ENCODE measurements around the gene KBTBD2.
"Not testable (repeated sequence)": the region's sequence is repeated elsewhere in the genome, so short reads cannot be mapped to it uniquely, and the experiment has no call there.

KBTBD2 gene

GRCh38 chr7:32893722-32894121, 2.2 kb upstream of the KBTBD2 start:
- DNase-seq (ENCODE audit: low read depth in 1 of 2, low spot score in 1 of 2), result no peak

GRCh38 chr7:32893207-32893524, 1.6 kb upstream of the KBTBD2 start:
- DNase-seq (ENCODE audit: low read depth in 1 of 2, low spot score in 1 of 2), result no peak

GRCh38 chr7:32892521-32893206, 1.1 kb upstream of the KBTBD2 start:
- peak; percentile 5 to 30 for DNase-seq (ENCODE audit: low read depth in 1 of 2, low spot score in 1 of 2)

GRCh38 chr7:32891800-32892520, 400 bp upstream of the KBTBD2 start:
- peak; percentile 92 to 97 for DNase-seq (ENCODE audit: low read depth in 1 of 2, low spot score in 1 of 2)

GRCh38 chr7:32890793-32891042, 842 bp downstream of the KBTBD2 start:
- DNase-seq (ENCODE audit: low read depth in 1 of 2, low spot score in 1 of 2), result no peak

GRCh38 chr7:32890010-32890792, 1.4 kb downstream of the KBTBD2 start:
- no peak for DNase-seq (ENCODE audit: low read depth in 1 of 2, low spot score in 1 of 2)

GRCh38 chr7:32888505-32888904, 3.1 kb downstream of the KBTBD2 start:
- no peak for DNase-seq (ENCODE audit: low read depth in 1 of 2, low spot score in 1 of 2)

- DNase-seq (ENCODE audit: low read depth in 1 of 2, low spot score in 1 of 2), result no peak
These were observed 4.2 kb downstream of the KBTBD2 start for GRCh38 chr7:32887395-32887794.

GRCh38 chr7:32881074-32881982, 10.2 kb downstream of the KBTBD2 start:
- no peak for DNase-seq (ENCODE audit: low read depth in 1 of 2, low spot score in 1 of 2)

- DNase-seq (ENCODE audit: low read depth in 1 of 2, low spot score in 1 of 2), result no peak
These were observed 12.1 kb downstream of the KBTBD2 start for GRCh38 chr7:32879460-32879859.

GRCh38 chr7:32878023-32878422, 13.5 kb downstream of the KBTBD2 start:
- not testable (repeated sequence) for DNase-seq (ENCODE audit: low read depth in 1 of 2, low spot score in 1 of 2)

- DNase-seq (ENCODE audit: low read depth in 1 of 2, low spot score in 1 of 2), result no peak
These were observed 19.1 kb downstream of the KBTBD2 start for GRCh38 chr7:32872421-32872820.

GRCh38 chr7:32871624-32872371, 19.8 kb downstream of the KBTBD2 start:
- DNase-seq (ENCODE audit: low read depth in 1 of 2, low spot score in 1 of 2), result no peak

GRCh38 chr7:32870298-32870697, 21.3 kb downstream of the KBTBD2 start:
- no peak for DNase-seq (ENCODE audit: low read depth in 1 of 2, low spot score in 1 of 2)

- DNase-seq (ENCODE audit: low read depth in 1 of 2, low spot score in 1 of 2), result no peak
These were observed 21.8 kb downstream of the KBTBD2 start for GRCh38 chr7:32869716-32870115.

GRCh38 chr7:32868116-32868515, 23.4 kb downstream of the KBTBD2 start:
- no peak for DNase-seq (ENCODE audit: low read depth in 1 of 2, low spot score in 1 of 2)

- DNase-seq (ENCODE audit: low read depth in 1 of 2, low spot score in 1 of 2), result no peak
These were observed 26.0 kb downstream of the KBTBD2 start for GRCh38 chr7:32865448-32866030.

- DNase-seq (ENCODE audit: low read depth in 1 of 2, low spot score in 1 of 2), result not testable (repeated sequence)
These were observed 27.7 kb downstream of the KBTBD2 start for GRCh38 chr7:32863872-32864271.

GRCh38 chr7:32860090-32860489, 31.5 kb downstream of the KBTBD2 start:
- DNase-seq (ENCODE audit: low read depth in 1 of 2, low spot score in 1 of 2), result no peak

GRCh38 chr7:32858648-32859047, 32.9 kb downstream of the KBTBD2 start:
- DNase-seq (ENCODE audit: low read depth in 1 of 2, low spot score in 1 of 2), result no peak
